Activated CD4-positive, CD25-positive, alpha-beta regulatory T cell (primary cell): ENCODE results near the gene BTBD9.

Source experiments
- DNase-seq, 4 experiments: peaks; one replicate each; lab custom pipeline; 2025; lab: John Stamatoyannopoulos, UW

The BTBD9 gene

DNA sequence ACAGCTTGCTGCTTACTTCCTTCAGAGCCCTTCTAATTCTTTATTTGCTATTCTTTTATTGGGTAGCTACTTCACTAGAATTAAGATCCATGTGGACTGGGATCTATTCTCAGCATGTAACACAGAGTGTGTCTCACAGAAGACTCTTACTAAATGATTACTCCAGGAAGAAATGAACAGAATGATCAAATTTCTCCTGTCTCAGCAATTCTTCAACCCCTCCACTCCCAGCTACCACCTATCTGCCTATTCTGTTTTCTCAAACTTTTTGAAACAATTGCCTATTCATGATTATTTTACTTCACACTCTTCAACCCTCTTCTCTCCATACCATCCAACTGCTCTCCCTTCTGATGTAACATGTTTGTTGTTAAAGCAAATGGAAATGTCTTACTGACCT lies 132.6 kb downstream of the BTBD9 start:
- no peak for DNase-seq

DNA sequence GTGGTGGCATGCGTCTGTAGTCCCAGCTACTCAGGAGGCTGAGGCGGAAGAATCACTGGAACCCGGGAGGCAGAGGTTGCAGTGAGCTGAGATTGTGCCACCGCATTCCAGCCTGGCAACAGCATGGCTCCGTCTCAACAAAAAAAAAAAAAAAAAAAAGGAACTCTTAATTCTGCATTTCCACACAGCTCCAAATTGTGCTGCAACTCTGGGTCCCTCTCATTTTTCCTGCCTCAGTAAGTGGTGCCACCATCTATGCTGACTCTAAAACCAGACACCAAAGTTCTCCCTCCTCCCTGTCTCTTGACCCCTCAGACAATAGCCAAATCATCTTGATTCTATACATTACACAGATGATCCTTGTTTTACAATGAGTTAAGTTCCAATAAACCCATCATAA lies 133.9 kb downstream of the BTBD9 start:
- DNase-seq = no peak

DNA sequence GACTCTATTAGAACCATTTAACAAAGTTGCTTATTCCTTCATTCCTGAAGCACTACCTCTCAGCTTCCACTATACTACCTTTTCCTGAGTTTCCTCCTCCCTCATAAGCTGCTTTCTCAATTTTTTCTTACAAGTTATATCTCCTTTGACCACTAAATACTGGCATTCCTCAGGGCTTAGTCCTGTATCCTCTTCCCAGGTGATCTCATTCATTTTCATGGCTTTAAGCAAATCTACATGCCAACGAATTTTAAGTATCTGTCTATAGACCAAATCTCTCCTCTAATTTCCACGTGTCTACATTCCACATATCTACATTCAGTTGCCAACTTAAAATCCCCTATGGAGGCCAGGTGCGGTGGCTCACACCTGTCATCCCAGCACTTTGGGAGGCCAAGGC lies 134.7 kb downstream of the BTBD9 start:
- no peak for DNase-seq

DNA sequence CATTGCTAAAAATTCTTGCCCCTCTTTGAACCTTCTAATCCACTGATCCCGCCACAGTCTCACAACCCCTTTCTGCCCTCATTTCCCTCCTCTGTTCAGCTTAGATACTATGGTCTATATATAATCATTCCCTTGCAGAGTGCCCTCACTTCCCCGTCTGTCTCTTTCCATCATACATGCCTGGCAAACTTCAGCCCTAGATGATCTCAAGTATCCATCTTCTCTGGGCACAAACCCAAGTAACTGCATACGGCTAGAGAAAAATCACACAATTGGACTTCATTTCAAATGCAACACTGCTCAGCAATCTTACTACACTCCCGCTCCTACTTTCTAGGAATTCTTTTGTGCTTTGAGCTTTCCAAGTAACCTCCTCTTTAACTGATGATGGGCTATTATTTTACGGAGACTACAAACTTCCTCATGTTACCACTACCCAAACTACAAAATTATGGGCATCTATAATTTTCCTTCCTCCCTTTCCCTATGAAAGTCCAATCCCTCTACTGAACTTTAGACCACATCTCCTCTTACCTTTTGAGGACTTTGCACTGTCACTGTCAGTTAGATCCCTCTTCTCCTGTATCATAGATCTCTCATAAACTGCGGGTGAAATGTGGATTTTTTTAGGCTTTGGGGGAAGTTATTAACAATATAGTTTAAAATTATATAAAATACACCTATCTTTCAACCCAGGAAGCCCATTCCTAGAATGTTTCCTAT lies 135.6 kb downstream of the BTBD9 start:
- no peak for DNase-seq

DNA sequence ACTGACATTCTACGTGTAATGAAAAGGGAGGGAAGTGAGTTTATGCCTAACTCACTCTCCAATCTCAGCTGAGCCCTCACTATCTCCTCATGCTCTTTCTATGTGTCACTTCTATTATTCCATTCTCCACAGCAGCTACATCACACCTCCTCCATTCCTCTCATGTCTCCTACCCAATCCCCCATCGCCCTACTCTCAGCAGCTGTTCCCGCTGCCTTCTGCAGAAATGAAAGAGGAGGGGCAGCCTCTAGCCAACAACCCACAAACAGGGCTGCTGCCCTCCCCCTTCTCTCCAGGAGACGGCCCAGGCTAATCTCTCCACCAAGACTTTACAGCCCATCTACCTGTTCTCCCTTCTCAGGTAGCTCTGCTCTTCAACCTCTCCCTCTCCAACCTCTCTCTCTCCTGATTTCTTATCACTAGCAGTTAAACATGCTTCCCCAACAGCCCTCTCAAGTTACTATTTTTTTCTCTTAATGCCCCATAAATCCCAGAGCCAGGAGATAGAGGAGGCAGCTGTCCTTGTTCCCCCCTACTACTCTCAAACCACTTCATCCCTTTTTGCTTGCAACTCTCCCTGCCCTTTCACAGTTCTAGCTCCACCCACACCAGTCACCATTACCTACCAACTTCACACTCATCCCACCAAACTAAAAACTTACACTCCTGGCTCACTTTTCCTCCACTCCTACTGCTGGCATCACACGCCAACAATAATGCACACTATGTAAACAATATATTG lies 136.5 kb downstream of the BTBD9 start:
- DNase-seq = no peak

DNA sequence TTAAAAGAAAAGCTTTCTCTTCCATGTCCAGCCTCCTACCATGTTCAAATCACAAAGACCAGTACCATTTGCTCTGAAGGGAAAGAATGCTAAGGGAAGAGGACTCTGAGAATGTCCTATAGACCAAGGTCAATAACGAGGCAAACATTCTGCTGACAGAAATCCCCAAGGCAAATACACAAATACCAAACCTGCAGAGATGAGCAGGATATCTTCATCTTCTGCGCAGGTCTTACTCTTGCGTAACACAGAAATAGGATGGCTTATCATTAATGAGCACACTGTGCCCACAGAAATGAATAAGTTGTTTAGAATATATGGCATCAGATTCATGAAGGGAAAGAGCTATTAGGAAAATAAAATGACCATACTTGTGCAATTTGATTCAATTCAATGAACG lies 137.3 kb downstream of the BTBD9 start:
- DNase-seq = no peak

DNA sequence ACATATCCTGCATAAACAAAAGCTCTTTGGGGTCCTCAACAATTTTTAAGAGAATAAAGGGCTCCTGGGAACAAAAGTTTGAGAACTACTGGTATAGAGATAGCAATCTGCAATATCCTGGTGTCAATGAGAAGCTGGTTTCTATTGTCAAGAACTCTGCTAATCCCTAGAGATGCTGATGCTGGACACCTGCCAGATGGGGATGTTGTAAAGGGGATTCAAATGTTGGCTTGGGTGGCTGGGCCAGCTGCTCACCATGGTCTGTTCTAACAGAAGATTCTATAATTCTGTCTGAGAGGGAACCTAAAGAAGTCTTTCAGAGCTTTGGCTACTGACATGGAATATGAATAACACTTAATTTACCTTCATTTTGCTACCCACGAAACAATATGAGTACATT lies 137.8 kb downstream of the BTBD9 start:
- no peak for DNase-seq

DNA sequence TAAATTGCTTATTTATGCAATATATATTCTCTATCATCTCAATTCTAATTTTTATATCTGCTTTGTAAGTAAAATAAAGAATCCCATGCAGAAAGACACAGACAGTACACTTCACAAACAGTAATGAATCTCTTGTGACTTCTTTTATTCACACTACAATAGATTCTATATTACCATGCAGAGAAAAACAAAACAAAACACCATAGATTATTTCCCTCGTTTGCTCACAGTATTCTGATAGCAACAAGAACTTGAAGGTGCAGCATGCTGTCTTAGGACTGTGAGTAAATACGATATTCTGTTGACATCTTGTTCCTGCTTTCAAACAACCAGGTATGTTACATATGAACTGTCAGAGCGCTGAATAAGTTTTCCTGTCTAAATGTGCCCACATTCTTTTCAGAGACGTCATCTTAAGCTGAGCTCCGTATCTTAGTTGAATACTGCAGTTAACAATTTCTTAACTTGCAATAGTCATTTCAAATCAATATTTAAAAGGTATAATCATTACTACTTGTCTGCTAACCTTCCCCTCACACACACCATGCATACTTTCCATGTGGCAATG lies 140.1 kb downstream of the BTBD9 start:
- no peak for DNase-seq

DNA sequence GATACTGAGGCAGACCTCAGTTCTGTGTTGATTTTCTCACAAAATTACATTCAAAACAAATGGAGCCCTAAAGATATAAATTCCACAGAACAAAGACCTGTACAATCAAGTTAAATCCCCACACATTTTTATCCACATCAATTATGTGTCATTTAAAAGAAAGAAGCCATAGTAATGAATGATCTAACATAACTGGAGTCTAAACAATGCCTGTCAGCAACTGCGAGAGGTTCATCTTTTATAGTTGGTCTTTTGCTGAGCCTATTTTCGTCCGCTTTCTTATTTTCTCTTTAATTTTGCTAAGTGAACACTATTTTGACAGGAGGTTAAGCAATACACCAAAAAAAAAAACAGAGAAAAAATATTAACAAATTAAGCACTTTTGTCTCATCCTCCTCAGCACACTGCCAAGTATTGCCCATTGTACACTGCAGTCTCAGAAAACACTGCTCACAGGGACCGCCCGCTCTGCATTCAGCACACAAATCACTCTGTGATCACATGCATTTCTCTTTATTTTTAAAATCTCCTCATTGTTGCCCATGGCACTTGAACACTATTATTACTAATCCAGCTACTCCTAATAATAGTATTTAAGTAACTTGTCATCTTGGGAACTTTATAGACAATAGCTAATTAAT lies 140.8 kb downstream of the BTBD9 start:
- DNase-seq = no peak

DNA sequence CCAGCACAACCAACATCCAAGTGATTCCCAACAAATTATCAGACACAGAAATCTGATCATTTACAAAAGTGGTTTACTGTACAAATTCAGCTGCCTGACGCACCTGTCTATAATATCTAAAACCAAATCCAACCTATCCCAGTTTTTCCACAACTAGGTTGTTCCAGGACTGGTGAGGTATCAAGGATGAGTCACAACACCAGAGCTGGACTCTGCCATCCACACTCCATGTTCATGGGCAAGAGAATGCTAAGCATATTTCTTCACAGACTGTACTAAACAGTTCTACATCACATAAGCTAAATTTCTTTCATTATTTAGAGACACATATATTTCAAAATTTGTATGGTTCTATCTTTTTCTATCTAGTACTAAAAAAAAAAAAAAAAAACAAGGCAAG lies 141.6 kb downstream of the BTBD9 start:
- DNase-seq = no peak

DNA sequence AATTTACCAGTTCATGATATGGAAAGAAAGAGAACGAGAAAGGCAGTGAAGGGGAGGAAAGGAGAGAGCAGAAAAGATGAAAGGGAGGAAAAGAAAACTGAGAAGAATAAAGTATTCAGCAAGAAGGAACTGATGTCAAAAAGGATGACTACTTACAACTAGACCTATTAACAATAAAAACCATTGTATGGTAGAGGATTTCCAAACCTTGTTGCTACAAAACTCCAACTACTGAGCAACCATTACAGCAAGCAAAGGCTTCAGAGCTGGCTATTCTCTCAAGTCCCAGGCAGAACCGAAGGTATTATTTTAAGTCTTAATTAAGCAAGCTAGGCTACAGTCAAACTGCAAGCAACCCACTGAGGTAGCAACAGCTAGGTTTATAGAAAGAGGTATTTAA lies 142.2 kb downstream of the BTBD9 start:
- no peak for DNase-seq

DNA sequence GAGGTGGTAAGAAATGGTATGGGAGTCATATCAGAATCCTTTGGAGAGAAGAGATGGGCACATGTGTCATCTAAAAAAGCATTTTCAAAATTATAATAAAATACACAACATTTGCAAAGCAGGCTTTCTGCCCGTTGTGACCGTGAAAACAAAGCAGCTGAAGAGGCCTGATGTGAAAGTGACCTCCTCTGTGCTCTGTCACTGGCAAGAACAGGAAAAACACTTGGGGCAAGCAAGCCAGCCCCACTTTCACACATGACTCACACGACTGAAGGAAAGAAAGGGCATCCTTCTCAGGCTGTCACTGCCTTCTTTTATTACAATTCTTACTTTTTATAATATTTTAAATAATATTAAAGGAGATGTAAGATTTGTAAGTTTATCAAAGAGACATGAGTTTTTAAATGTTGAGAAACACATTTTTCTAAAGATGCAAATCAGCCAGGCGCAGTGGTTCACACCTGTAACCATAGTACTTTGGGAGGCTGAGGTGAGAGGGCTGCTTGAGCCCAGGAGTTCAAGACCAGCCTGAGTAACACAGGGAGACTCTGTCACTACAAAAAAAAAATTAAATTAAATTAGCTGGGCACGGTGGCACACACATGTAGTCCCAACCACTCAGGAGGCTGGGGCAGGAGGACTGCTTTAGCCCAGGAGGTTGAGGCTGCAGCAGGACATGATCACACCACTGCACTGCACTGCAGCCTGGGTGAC lies 143.7 kb downstream of the BTBD9 start:
- DNase-seq = no peak

DNA sequence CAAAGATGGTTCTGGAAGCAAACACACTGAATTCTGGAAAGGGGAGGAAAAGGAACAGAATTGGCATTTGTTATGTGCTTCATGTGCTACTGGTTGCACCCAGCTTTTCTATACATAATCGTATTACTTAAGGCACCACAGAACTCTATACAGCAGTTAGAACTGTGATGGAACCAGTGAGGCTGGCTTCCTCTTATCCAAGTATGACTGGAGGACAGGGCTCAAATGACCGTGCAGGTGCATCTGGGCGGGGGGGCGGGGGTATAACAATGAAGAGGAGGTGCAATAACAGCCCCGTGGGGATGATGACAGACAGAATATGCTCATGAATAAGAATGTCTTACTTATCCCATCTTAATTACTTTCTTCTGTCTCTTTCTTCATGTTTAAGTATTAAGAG lies 144.2 kb downstream of the BTBD9 start:
- no peak for DNase-seq

DNA sequence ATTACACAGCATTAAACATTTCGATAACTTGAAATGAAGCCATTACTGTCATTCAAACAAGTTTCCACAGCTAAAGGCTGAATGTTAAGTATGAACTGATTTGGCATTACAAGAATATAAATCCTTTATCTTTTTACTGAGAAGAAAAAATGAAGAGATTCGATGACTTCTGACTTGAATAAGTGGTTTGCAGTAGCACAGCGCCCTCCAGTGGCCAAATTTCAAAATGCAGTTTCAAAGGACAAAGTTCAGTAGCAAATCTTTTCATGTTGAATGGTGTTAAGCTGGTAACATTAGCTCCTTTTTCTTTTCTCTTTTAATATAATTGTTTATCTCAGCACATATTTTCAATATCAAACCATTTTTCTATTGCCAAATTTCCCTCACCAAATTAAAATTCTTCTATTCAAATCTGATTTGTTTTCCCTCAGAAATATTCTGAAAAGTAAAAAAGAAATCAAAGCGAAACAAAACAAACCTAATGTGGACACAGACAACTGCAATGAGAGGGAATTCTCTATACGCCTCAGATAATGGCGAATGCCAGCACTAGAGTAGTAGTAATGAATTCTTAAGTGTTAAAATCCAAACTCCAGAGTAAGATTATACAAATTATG lies 145.7 kb downstream of the BTBD9 start:
- peak; percentile 45 to 73 (median 63) for DNase-seq

DNA sequence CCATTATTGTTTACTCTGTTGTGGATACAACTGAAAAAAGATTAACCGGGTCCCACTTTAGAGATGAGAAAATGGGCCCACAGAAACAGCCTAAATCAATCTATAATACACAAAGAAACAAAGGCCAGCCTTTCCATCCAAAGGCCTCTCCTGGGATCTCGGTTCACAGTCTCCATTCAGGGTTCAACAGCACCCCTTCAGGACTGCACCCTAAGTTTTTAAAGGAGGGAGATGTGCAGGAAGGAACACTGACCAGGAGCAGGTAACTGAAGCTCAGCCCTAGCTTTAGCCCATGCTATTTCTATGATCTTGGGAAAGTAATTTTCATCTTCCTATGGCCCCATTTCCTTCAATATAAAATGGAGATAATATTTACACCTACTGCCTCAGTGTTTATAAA lies 147.7 kb downstream of the BTBD9 start:
- DNase-seq = no peak

DNA sequence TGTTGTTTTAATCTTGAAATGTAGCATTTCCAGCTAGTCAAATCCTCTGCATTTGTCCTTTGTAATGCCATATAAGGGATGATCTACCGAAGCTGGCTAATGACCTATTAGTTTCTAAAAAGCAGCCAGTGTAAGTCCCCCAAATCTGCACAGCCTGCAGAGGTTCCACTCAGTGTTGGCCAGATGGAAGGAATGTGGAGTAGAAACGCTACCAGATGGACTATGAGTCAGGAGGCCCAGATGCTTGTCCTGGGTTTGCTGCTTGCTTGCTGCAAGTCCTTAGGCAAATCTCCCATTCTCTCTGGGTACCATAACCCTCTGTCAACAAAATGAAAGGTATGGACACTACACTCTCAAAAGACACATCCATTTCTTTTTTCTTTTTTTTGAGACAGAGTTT lies 149.8 kb downstream of the BTBD9 start:
- no peak for DNase-seq

DNA sequence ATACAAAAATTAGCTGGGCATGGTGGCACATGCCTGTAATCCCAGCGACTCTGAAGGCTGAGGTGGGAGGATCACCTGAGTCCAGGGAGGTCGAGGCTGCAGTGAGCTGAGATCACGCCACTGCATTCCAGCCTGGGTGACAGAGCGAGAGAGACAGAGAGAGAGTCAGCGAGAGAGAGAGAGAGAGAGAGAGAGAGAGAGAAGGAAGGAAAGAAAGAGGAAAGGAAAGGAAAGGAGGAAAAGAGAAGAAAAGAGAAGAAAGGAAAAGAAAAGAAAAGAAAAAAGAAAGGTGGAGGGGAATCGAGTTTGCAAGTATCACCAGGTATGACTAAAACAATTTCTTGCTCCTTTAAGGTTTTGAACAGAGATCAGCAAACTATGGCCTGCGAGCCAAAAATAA lies 152.3 kb downstream of the BTBD9 start:
- no peak for DNase-seq

DNA sequence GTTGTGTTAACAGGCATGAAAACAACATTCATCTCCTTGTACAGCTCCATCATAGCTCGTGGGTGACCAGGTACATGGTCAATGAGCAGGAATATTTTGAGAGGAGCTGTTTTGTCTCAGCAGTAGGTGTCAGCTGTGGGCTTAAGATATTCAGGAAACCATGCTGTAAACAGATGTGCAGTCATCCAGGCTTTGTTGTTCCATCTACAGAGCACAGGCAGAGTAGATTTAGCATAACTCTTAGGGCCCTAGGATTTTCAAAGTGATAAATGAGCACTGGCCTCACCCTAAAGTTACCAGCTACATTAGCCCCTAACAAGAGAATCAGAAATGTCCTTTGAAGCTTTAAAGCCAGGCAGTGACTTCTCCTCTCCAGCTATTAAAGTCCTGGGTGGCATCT lies 154.2 kb downstream of the BTBD9 start:
- DNase-seq = no peak

DNA sequence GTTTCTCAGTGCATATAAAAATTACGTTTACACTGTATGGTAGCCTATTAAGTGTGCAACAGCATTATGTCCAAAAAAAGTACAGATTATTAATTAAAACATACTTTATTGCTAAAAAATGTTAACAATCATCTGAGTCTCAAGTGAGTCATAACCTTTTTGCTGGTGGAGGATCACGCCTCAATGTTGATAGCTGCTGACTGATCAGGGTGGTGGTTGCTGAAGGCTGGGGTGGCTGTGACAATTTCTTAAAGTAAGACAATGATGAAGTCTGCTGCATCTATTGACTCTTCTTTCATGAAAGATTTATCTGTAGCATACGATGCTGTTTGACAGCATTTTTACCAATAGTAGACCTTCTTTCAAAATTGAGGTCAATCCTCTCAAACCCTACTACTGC lies 155.1 kb downstream of the BTBD9 start:
- DNase-seq = no peak

DNA sequence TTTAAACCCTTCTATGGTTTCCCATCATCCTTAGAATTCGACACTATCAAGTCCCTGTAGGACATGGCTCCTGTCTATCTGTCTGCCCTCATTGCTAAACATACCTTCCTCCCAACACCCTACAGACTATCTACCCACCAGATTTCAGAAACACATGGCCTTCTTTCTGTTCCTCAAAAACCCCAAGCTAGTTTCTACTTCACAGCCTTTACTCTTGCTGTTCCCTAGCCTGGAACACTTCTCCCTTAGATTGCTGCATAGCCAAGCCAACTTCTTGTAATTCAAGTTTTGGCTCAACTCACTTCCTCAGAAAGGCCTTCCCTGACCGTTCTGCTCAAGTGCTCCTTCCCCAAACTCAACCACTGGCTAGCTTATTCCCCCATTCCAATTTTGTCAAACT lies 156.2 kb downstream of the BTBD9 start:
- no peak for DNase-seq

DNA sequence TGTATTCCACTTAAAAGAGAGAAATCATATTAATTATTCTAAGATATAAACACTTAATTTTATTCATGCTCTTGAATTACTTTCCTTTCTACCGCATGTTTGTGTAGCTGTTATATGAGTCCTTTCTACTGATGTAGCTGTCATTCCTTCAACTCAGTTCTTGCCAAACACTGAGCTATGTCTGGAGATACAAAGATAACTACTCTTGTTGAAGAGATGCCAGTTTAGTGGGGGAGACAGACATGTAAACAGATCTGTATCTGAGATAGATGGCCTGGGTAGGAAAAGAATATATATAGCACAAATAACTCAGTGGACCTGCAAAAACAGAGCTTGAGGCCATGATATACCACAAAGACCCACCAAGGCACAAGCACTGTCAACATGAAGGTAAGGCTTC lies 157.3 kb downstream of the BTBD9 start:
- DNase-seq = no peak

DNA sequence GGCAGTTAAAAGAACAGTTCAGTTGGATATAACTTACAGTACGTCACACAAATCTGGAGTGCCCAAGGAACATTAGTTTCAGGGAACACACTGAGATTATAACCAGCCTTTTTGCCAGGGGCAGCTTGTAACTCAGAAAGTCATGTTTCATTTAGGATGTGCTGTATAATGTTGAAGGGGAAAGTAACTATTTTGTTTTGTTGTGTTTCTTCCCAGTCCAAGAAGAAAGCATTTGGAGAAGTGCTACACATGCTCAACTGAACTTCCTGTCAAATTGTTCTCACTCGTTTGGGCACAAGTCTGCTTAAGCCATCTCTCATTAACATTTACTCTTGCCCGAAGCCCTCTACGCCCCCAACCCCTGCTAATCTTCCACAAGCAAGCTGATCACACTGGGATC lies 157.9 kb downstream of the BTBD9 start:
- no peak for DNase-seq
